Left cardiac atrium (tissue), 4 donors: ENCODE measurements around the gene PHACTR1. TPM values are rescaled to one million over a fixed set of nuclear protein-coding genes. Genes with fewer than 3 reads are reported as not detected.
"Not testable (repeated sequence)": the region's sequence is repeated elsewhere in the genome, so short reads cannot be mapped to it uniquely, and the experiment has no call there.

Experiments
- ATAC-seq, 2 donors: fragments of 200-7000 bp; cut with Tn5 transposase; one replicate each; pipeline ENCODE4 v1.9.1; 2020; ENCODE audit warnings: mild to moderate bottlenecking in 2 of 2, moderate library complexity in 2 of 2
- DNase-seq: peaks from one replicate; pipeline ENCODE4 v3.0.0-alpha.2; 2020
- intact Hi-C, 2 donors: fragments of 100-400 bp; cut with DNase I; formaldehyde crosslinking; loops; one replicate each; pipeline versions ENCODE4 v1.14.1 to v1.15.1; 2022 to 2023
- total RNA-seq, 2 donors: library from RNA; stranded (reverse); fragmentation: NEBNext Ultra II Directional; extraction: Animal tissue kit (Norgen Biotek cat#: 25700); gene quantifications; one replicate each; pipeline ENCODE4 v1.2.1, GENCODE V29; 2021
- donor health status: DM: no; HTN: yes; CAD: no.
- donor health status: DM: no; HTN: yes; CAD: no; lungs with severe emphysema.
- donor health status: DM: yes; HTN: yes; CAD: no.
- donor health status: Dilated cardiomyopathy.

Gene PHACTR1
- total RNA-seq, 2 donors from 2014 or later: 12.2 to 16.0 TPM

DNA sequence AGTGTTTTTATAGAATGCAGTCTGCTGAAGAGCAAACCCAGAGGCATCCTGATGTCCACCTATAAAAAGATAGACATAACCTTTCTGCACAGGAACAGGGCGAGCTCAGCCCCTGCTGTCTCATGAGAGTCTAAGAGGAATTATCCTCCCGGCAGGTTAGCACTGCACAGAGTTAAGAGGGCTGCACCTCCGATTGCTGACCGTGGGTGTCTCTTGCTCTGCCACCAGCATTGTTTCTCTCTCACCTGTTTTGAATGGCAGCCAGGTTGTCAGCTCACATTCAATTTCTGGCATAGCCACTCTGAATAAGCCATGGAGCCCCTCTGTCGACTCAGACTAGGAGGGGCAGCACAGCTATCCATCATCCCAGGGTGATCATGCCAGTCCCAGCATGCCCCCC lies 211.2 kb downstream of the PHACTR1 start:
- no peak for DNase-seq
- no peak for ATAC-seq
- intact Hi-C loops: no loop called here

- no peak for DNase-seq
- intact Hi-C loops: no loop called here
- ATAC-seq: no peak
These were observed 213.1 kb downstream of the PHACTR1 start for GRCh38 chr6:12929678-12930077.

DNA sequence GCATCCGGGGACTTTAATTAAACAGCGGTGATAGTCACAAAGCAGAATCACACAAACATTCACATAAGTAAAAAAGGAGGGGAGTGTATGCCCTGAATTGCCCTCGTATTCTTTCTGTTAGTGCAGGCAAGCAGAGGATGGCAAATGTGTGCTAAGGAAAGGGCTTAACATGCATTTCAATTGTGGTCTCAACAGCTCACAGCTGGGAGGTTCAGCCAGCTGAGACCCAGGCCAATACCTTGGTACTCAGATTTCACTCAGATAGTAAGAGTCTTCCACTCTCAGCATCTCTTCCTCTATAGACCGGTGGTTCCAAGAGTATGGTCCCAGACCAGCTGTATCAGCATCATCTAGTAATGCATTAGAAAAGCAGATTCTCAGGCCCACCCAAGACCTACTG lies 215.1 kb downstream of the PHACTR1 start:
- no peak for ATAC-seq
- intact Hi-C loops: no loop called here
- DNase-seq: no peak

GRCh38 chr6:12935637-12936036 lies 219.1 kb downstream of the PHACTR1 start:
- intact Hi-C loops: no loop called here
- ATAC-seq: no peak
- no peak for DNase-seq

DNA sequence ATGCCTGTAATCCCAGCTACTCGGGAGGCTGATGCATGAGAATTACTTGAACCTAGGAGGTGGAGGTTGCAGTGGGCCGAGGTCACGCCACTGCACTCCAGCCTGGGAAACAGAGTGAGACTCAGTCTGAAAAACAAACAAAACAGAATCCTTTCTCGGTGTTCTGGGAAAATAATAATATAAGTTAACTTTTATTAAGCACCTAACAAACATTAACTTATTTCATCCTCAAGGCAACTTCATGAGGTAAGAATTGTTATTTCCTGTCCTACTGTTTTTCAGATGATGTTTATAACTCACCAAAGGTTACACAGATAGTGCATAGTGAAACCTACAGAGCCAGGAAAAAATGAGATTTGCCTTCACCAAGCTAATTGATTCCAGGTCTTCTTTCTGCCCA lies 221.4 kb downstream of the PHACTR1 start:
- no peak for ATAC-seq
- DNase-seq: no peak
- intact Hi-C loops: no loop called here

DNA sequence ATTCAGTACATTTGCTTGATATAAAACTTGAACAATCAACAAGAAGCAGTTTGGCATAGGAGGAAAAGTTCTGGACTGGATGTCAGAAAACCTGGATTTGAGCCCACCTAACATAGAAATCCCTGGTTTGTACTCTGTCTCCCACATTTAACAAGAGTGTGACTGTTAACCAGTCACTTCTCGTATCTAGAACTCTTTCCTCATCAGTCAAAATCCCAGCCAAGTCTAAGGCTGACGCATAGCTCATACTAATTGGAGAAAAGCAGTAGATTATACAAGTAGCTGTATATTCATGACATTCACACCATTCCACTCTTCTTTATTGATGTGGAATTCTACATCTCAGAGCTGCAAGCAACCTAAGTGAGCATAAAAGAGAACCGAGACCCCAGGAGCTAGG lies 222.7 kb downstream of the PHACTR1 start:
- DNase-seq: no peak
- intact Hi-C loops: no loop called here
- peak in 1 of 2 donors; percentile 77 for ATAC-seq

DNA sequence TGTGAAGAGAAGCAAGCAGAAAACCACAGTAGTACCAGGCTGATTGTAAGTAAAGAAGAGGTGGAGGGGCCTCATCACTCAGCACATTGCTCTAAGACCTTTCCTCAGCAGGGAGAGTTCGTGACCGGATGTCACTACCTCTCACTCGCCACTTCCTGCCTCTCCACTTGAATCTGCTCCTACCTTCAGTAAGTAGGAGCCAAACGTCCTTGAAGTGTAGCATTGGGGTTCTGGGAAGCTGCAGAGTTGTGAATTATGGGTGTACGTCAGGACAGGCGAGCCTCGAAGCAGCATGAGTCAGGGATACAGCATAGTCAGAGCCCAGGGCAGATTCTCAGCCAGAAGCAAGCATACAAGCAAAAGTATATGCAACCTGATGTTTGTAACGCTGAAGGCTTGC lies 224.9 kb downstream of the PHACTR1 start:
- no peak for DNase-seq
- intact Hi-C loops: no loop called here
- peak in 1 of 2 donors; percentile 21 for ATAC-seq

DNA sequence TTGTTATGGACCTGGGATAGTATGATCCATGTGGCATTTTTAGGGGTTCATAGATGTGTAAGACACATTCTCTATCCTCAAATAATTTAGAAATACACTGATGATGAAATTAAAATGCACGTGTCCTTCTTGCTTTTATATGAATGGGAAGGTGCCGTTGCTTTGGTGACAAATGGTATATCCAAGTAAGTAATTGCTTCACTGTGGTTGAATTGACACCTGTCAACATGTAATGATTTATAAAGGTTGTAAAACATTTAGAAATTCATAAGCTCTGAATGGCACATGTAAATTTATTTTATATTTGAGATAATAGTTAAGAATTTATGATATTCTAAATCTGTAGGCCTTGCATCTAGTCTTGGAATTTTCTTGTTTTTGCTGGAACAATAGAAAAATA lies 227.0 kb downstream of the PHACTR1 start:
- DNase-seq (no peak), ATAC-seq (no peak)
- intact Hi-C loops: no loop called here

DNA sequence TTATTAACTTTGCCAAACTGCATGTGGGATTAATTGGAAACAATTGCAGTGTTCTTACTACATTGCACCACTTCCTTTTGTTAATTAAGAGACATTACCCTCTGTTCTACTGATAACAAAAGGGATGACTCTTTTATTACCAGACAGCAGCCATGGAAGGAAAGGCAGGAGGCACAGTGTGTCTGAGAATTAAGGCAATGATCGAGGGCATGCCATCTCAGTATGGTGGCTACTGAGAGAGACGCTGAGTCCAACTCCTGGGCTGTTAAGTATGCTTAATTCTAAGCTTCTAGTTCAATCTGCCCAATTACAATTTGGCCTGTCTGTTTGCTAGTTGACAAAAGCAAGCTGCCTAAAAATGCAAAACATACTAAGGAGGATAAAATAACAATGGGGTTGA lies 227.4 kb downstream of the PHACTR1 start:
- ATAC-seq (no peak), DNase-seq (no peak)
- intact Hi-C loops: no loop called here

DNA sequence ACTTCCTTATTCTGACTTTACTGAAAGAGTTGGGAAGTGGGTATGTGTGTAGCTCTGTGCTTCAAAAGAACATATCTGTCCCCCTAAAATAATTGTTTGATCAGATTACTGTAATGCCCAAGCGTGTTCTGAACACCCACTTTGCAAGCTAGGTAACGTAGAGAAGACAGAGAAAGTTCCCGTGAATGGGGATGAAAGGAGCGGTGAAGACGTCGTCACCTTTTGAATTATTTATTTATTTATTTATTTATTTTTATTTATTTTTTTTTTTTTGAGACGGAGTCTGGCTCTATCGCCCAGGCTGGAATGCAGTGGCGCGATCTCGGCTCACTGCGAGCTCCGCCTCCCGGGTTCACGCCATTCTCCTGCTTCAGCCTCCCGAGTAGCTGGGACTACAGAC lies 228.0 kb downstream of the PHACTR1 start:
- intact Hi-C loops, DNase-seq, ATAC-seq: not testable (repeated sequence)

- DNase-seq (no peak), ATAC-seq (no peak)
- intact Hi-C loops: no loop called here
These were observed 230.7 kb downstream of the PHACTR1 start for GRCh38 chr6:12947151-12947871.

DNA sequence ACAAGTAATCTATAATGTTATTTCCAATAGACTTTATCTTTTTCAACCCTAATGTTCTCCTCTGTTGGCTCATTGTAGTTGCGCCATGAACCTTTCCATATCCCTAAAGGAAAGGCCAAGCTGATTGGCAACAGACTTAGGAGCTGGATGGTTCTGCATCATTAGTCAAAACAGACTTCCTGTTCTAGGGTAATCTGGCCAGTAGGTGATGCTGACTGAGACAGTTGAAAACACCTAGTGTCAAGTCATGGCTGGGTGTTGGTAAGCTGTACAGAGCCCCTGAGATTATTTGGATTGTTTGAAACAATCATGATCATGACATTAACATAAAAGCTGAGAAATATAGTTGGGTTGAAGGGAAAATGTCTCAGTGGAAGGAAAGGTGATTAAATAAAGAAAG lies 231.4 kb downstream of the PHACTR1 start:
- ATAC-seq: no peak
- intact Hi-C loops: no loop called here
- DNase-seq: no peak

DNA sequence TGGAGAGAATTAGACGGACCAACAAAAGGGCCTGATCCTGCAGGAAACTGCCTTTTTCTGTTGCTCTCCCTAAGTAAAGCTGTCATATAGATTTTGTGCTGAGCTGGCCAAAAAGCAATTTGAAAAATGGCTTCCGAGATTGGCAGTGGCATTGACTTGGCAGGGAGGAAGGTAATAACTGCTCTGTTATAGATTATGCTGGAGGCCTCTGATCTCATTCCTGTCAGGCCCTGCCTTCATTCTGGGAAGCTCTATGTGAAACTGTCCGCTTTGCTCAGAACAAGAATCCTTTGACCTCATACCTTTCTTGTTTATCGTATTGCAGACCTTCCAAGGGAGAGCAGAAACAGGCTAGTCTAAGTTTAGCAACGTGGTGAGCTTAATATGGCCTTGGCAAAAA lies 234.4 kb downstream of the PHACTR1 start:
- ATAC-seq (no peak), DNase-seq (no peak)
- intact Hi-C loops: no loop called here

DNA sequence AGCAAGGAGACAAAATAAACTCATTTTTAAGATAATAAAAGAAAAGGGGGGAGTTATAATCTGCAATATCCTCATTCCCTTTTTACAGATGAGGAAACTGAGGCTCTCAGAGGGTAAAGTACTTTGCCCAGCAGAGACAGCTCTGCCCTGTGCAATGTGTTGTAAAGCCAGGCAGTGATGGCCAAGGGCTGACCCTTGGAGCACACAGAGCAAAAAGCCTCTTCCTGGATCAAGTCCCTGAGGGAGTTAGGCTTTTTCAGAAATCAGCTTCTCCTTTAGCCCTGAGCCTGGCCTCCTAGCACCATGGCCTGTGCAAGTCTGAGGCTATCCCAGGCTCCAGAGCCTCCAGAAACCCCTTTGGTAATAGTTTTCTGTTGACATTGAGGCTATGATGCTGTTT lies 234.8 kb downstream of the PHACTR1 start:
- no peak for DNase-seq
- ATAC-seq: no peak
- intact Hi-C loops: no loop called here

GRCh38 chr6:12952318-12952717 lies 235.8 kb downstream of the PHACTR1 start:
- DNase-seq: no peak
- intact Hi-C loops: no loop called here
- no peak for ATAC-seq

DNA sequence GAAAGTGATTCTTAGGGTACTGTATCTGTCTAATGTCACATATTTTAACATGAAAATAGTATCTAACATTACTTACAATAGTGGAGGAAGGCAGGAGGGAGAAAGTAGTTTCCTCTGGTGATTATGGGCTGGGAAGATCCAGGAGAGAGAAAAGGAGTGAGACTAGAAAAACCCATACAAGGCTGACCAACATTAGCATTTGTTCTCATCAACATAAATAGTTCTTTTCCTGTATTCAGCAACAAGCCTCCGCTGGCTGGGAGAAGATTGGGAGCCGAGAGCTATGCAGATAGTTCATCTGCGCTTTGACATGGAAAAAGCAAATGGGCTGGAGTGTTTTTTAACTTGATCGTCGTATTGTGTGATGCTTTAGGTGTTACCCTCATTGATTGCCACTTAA lies 239.4 kb downstream of the PHACTR1 start:
- no peak for DNase-seq
- intact Hi-C loops: no loop called here
- no peak for ATAC-seq

DNA sequence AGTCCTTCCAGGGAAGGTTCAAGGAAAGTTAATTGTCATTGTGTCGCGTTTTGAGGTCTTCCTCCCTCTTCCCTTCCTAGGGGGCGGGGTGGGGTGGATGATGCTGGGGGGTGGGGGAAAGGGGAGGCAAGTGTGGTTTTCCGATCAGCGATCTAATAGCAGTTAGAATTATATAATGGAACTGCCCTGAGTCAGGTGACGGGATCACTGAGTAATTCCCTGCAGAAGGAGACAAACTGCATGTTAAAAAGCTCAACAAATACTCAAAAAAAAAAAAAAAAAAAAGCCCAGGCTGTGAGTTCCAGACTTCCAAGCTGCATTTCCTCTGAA lies 240.4 kb downstream of the PHACTR1 start:
- no peak for ATAC-seq
- intact Hi-C loops: no loop called here
- DNase-seq: no peak

- peak; percentile 79 for DNase-seq
- ATAC-seq: peak; percentile 92 to 95
- intact Hi-C loops: no loop called here
These were observed 240.9 kb downstream of the PHACTR1 start for GRCh38 chr6:12957321-12958051.

DNA sequence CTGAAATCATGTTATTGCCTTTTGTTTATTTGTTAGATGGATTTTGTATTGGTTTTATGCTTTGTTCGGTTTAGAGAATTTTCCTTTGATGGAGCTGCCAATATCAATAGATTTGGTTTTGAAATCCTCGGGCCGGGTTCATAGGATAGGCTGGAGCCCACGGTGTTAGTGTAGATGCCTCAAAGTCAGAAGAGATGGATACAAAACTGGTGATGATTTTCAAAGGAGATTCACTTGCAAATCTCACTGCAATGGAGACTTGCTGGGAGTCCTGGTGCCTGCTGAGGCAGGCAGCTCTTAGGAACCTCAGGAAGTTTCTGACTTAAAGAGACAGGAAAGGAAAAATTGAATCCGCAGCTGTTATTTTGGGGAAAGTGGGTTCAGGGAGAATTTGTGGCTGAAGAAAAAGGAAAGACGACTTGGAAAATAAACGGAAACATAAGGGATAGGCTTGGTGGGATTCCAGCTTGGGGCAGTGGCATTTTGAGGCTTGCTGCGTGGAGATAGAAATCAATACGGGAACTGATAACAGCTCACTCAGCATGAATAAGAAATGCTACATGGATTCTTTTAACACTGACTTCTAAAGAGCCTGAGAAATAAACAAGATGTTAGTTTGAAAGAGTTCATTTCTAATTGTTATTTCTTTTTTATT lies 241.6 kb downstream of the PHACTR1 start:
- DNase-seq: no peak
- peak; percentile 38 to 42 for ATAC-seq
- intact Hi-C loops: no loop called here

DNA sequence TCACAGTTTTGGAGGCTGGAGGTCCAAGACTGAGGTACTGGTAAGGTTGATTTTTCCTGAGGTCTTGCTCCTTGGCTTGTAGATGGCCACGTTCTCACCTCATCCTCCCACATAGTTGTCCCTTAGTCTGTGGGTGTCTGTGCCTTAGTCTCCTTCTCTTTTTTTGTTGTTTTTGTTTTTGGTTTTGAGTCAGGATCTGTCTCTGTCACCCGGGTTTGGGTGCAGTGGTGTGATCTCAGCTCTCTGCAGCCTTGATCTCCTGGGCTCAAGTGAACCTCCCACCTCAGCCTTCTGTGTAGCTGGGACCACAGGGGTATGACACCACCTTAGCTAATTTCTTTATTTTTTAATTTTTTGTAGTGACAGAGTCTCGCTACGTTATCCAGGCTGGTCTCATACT lies 245.2 kb downstream of the PHACTR1 start:
- ATAC-seq: no peak
- intact Hi-C loops: no loop called here
- no peak for DNase-seq

GRCh38 chr6:12962529-12962928 lies 246.0 kb downstream of the PHACTR1 start:
- DNase-seq (no peak), ATAC-seq (no peak)
- intact Hi-C loops: no loop called here
